Hematopoietic multipotent progenitor cell treated with erythropoietin and hydrocortisone succinate and interleukin-3 and kit ligand, for 4 days (in vitro differentiated cells): ENCODE results near the gene KCNQ4.

Experiments used
- DNase-seq: peaks from one replicate; pipeline ENCODE4 v3.0.0-alpha.2; 2015

Gene KCNQ4

DNA sequence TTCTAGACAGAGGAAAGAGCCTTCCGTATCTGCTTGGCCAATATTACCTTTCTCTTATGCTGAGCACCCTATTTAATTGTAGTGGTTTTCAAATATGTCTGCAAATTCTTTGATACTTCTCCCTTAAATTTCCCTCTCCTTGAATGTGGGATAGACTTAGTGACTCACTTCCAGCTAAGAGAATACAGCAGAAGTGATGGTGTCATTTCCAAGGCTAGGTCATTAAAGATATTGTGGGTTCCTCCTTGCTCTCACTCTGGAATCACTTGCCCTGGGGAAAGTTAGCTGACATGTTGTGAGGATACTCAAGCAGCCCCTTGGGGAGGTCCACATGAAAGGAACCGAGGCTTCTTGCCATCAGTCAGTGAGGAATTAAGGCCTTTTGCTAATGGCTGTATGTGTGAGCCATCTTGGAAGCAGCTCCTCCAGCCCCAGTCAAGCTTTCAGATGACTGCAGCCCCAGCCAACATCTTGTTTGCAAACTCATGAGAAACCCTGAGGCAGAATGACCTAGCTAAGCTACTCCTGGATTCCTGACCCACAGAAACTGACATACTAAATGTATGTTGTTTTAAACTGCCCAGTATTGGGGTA is 86.6 kb downstream of the KCNQ4 start:
- no peak for DNase-seq

DNA sequence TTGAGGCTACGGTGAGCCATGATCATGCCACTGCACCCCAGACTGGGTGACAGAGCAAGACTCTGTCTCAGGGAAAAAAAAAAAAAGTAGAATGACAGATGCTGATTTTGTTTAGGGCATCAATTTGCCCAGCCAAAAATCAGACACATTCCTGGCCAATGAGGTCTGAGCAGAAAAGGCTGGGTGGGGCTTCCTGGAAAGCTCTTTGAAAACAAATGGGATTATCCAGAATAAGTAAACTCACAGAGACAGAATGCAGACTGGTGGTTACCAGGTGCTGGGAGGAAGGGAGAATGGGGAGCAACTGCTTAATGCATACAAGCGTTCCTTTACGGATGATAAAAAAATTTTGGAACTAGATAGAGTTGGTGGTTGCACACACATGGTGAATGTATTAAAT is 88.7 kb downstream of the KCNQ4 start:
- DNase-seq = no peak

DNA sequence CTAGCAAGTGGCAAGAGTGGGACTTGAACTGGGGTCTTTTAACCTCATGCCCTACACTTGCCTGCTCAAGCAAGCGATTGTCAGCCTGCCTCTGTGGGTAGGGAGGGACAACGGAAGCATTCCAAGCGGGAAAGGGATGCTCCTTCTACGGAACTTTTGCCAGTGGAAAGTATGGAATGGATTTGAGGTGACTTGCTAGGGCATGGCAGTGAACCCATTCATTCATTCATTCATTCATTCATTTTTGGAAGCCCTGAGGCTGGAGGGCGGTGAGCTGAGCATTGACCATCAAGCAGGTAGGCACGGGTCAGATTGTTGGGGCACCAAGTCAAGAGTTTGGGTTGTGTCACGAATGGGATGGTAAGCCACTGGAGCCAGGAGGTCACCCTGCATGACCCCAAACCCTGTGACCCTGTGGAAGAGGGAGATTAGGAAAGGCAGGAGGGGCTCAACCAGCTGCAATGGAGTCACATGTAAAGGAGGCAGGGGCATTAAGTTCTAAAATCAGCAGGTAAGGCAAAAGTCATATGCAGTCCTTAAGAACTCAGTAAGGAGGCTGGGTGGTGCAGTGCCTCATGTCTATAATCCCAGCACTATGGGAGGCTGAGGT is 90.4 kb downstream of the KCNQ4 start:
- DNase-seq = no peak

DNA sequence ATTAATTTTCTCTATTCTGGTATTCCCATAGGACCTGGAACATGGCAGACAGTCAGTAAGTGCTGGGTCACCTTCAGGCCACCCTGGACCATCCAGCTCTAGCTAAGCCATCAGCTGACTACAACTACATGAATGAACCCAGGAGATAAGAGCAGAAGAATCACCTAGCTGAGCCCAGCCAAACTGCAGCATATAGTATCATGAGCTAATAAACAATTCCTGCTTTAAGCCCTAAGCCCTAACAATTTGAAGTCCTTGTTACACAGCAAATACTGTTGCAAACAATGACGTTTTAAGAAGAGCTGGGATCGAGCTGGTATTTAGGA is 92.8 kb downstream of the KCNQ4 start:
- no peak for DNase-seq

DNA sequence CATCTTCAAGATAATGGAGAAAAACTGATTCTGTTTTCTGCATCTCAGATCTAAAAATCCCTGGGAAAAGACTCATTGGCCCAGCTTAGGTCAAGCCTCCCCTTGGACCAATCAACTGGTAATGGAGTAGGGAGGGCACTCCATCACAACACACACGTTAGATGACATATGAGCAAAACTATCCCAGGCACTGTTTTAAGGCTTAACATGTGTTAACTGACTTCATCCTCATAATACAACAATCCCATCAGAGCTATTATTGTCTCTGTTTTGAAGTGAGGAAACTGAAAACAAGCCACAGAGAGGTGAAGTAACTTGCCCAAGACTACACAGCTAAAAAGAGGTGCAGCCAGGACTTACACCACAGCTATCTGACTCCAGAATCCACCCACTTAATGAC is 93.3 kb downstream of the KCNQ4 start:
- DNase-seq = no peak

DNA sequence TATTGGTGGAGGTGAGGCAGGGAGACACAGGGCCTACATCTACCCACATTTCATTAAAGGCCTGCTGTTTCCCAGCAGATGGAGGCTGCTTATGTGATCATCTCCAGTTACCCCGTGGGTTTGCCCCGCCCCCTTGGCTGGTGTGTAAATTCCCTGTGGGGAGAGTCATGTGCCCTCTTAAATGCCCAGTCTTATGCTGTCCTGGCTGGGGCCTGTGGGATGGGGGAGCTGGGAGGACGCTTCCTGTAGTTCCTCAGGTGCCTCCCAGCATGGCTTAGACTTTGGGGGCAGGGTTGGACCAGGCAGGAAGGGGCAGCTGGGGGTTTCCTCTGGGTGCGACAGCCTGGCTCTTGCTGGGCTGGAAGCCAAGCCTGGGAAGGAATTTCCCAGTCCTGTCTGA is 94.1 kb downstream of the KCNQ4 start:
- DNase-seq = peak; percentile 18

DNA sequence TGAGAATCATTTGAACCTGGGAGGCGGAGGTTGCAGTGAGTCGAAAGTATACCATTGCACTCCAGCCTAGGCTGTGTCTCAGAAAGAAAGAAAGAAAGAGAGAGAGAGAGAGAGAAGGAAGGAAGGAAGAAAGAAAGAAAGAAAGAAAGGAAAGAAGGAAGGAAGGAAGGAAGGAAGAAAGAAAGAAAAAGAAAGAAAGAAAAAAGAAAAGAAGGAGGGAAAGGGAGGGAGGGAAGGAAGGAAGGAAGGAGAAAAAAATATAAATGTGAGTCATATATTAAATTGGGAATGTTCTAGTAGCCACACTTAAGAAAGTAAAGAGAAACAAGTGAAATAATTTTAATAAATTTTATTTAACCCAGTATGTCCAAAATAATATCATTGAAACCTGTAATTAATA is 95.3 kb downstream of the KCNQ4 start:
- DNase-seq = no peak

DNA sequence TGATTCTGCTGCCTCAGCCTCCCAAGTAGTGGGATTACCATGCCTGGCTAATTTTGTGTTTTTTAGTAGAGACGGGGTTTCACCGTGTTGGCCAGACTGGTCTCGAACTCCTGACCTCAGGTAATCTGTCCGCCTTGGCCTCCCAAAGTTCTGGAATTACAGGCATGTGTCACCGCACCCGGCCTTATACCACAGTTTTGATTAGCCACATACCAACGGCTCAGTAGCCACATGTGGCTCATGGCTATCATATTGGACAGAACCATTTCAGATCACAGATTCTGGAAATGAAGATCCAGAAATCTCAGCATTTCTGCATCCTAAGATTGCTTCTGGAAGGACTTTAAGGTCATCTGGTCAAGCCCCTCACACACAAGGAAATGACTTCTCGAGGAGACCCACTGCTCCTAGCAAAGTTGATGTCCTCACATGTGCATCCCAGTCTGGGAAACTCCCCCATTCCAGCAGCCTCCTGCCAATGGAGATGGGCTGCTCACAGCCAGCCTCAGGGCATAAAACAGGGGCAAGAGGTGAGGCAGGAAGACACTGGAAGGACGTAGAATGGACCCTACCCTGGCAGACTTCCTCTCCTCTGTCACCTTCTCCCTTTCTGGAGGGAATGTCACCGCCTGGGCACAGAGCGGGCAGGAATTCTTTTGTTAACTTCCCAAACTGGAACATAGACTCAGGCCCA is 96.0 kb downstream of the KCNQ4 start:
- DNase-seq = no peak

DNA sequence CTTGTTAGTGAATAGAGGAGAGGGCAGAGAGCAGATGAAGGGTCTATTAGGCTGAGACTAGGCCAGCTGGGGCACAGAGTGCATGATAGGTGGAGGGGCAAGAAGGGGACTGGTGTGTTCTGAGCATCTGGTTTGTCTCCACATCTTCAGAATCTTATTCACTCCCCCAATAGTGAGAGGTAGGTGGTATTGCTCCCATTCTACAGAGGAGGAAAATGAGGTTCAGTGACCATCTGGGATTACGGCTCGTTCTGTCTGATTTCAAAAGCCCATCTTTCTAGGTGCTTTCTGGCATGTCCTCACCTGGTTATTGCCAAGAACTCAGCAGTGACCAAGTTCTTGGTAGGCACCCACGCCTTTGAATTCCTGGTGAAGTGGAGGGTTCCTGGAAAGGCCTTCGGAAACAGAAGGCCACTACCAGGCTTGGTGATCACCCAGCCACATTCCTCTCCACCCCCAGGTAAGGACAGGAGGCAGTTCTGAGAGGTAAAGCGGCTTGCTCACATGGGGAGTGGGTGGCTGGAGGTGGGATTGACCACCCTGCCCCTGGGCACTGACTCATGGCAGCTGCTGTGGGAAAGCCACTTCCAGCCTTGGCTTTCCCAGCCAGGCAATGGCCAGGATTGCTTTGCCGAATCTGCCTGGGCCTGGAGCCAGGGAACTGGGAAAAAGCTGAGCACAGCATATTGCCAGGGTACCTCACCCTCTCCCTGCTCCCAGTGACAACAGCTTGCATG is 97.4 kb downstream of the KCNQ4 start:
- DNase-seq = no peak

DNA sequence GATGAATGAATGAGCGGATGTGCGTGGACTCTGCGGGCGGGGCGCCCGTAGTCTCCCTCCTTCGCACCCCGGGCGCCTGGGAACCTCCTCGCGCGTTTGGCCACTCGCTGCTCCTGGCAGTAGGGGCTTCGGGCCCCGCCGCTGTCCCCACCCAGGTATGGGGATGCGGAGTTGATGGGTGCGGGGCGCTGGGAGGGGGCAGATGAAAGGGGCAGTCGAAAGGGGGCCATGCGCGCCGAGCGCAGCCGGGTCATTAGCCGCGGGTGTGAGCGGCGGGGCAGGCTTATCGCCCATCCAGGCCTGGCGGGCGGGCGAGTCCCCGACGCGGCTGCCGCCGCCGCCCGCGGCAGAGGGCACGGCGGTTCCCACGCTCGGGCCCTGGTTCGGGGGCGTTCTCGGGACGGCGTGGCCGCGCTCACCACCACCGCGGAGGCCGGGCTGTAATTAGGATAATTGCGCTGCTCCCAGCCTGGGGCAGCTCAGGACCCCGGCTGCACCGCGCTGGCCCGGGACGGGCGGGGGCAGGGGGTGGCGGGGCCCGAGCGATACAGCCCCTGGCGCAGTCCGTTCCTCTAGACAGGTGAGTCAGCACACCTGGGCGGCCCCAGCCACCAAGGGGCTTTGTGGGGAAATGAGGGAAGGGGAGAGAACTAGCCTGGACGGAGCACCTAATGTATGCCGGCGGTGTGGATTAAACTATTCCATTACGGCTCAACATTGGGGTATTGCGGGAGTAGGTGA is 100.6 kb downstream of the KCNQ4 start:
- DNase-seq = peak; percentile 43

DNA sequence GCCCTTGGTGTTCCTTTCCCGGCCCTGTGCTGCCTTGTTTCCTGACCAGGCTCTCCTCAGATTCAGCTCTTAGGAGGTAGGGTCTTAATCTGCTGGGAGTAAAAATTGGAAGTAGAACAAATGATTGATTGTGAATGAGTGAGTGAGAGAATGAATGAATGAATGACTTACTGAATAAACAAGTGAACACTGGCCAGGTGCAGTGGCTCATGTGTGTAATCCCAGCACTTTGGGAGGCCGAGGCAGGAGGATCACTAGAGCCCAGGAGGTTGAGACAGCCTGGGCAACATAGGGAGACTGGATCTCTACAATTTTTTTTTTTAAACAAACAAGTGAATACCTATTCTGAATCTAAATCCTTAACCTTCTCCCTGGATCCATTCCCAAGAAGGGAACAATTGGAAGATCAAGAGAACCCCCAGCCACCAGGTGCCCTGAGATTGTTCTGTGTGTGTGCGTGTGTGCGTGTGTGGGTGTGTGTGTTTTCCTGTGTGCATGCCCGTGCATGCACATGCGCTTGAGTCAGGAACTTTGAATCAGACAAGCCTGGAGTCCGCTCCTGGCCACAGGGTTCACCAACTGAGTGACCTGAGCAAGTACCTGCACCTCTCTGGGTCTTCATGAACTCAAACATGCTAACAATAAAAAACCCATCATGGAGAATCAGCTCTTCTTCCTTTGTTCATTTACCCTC is 102.9 kb downstream of the KCNQ4 start:
- no peak for DNase-seq

DNA sequence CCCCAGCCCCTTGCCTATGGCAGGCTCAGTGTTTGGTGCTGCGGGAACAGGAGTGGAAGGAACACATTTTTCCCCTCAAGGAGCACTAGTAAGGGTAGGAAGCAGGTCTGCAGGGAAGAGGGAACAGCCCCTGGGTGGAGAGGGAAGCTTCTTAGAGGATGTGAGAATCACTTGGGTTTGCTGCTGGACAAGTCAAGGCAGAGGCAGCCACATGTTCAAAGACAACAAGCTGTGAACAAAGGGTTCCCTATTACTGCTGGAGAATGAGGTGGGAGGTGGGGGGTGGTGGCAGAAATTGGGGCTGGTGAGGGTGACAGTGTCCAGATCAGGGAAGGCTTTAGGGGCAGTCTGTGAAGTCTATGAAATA is 103.4 kb downstream of the KCNQ4 start:
- no peak for DNase-seq

DNA sequence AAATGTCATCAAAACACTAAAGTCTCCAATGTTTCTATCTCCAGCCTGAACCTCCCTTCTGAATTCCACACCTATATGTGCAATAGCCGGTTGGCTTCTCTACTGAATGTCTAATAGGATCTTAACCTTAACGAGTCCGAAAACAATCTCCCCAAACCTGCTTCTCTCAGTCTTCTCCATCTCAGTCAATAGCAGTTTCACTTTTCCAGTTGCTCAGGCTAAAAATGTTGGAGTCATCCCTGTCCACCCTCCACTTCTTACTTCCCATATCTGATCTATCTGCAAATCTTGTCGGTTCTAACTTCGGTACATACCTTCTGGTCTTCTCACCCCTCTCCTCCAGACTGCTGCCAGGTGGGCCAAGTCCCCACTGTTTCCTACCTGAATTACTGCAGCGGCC is 104.1 kb downstream of the KCNQ4 start:
- DNase-seq = no peak
